ENCODE results near the gene KCNT2.

GRCh38 chr1:196380316-196380715 is 227.9 kb downstream of the KCNT2 start:
- no peak for TF ChIP-seq PKNOX1 (IDR thresholded peaks at IDR 0.05)
- TF ChIP-seq SP1 (IDR thresholded peaks at IDR 0.05), result no peak
- no peak for TF ChIP-seq TARDBP (IDR thresholded peaks at IDR 0.05)
- no peak for TF ChIP-seq ZNF384 (IDR thresholded peaks at IDR 0.05)
- TF ChIP-seq SUZ12 (IDR thresholded peaks at IDR 0.05), result no peak
- no peak for TF ChIP-seq ARNT (IDR thresholded peaks at IDR 0.05)
- no peak for TF ChIP-seq CTBP1 (IDR thresholded peaks at IDR 0.05; ENCODE audit: borderline replicate concordance)
- TF ChIP-seq FOXK2 (IDR thresholded peaks at IDR 0.05), result no peak
- TF ChIP-seq BHLHE40 (IDR thresholded peaks at IDR 0.05; ENCODE audit: borderline replicate concordance), result no peak
- TF ChIP-seq L3MBTL2 (conservative IDR thresholded peaks at IDR 0.05), result no peak
- TF ChIP-seq ELF4 (IDR thresholded peaks at IDR 0.05), result no peak
- TF ChIP-seq HDGF (IDR thresholded peaks at IDR 0.05; ENCODE audit: borderline replicate concordance), result no peak
- TF ChIP-seq FOXA1 (IDR thresholded peaks at IDR 0.05), result no peak

Data from HEK293T (cell line).